ENCODE results near the gene CAV1. TPM values are rescaled to one million over a fixed set of nuclear protein-coding genes. Genes with fewer than 3 reads are reported as not detected.
A peak's percentile ranks its signal among the peaks of the same experiment; 100 is the strongest.

The CAV1 gene
- total and polyA plus RNA-seq, 7 donors, result 8.8 to 857 (median 328) TPM

GRCh38 chr7:116534790-116535189, 10.0 kb downstream of the CAV1 start:
- WGBS, 2 donors, result 93 to 95% methylated on average over 2 of the region's 2 CpGs
- H3K27ac ChIP-seq, result peak overlapping the region in 3 of 4 donors; percentile 35 to 97 (median 94)

GRCh38 chr7:116535416-116535815, 10.6 kb downstream of the CAV1 start:
- TF ChIP-seq POLR2AphosphoS5 (IDR thresholded peaks at IDR 0.05), result no peak
- TF ChIP-seq EP300 (IDR thresholded peaks at IDR 0.05), result no peak
- TF ChIP-seq CTCF (IDR thresholded peaks at IDR 0.05), result no peak
- TF ChIP-seq POLR2A (IDR thresholded peaks at IDR 0.05), result no peak
- H3K27me3 ChIP-seq, result no peaks in the 10 kb centered on the region
- H3K36me3 ChIP-seq, result peaks cover 0 to 40% (median 6%) of the 10 kb centered on the region in 4 donors
- H3K4me3 ChIP-seq, result no peak overlapping the region
- H3K4me1 ChIP-seq, result peaks cover 0 to 95% (median 72%) of the 10 kb centered on the region in 4 donors
- peak overlapping the region in 3 of 4 donors; percentile 35 to 97 (median 94) for H3K27ac ChIP-seq
- WGBS, 2 donors, result 76 to 90% methylated on average over 1 of the region's 1 CpG
- H3K9me3 ChIP-seq, result no peaks in the 10 kb centered on the region
- no peak for DNase-seq
- intact Hi-C loops (cut with DNase I), result no loop called here

More at GRCh38 chr7:116534790-116535189, 10.0 kb downstream of the CAV1 start:
- Histone ChIP-seq H3K27me3 (no peaks in the 10 kb centered on the region), H3K4me3 (no peak overlapping the region), H3K36me3 (peaks cover 0 to 42% (median 6%) of the 10 kb centered on the region in 4 donors), H3K9me3 (no peaks in the 10 kb centered on the region), H3K4me1 (peaks cover 0 to 95% (median 68%) of the 10 kb centered on the region in 4 donors)
- DNase-seq, result peak; percentile 77
- TF ChIP-seq CTCF (IDR thresholded peaks at IDR 0.05), result no peak
- no peak for TF ChIP-seq POLR2A (IDR thresholded peaks at IDR 0.05)
- no peak for TF ChIP-seq EP300 (IDR thresholded peaks at IDR 0.05)
- TF ChIP-seq POLR2AphosphoS5 (IDR thresholded peaks at IDR 0.05), result no peak
- intact Hi-C loops (cut with DNase I), result no loop called here

- Histone ChIP-seq H3K4me1 (peaks cover 0 to 95% (median 84%) of the 10 kb centered on the region in 4 donors), H3K27me3 (no peaks in the 10 kb centered on the region), H3K27ac (peak overlapping the region; percentile 21 to 97 (median 72)), H3K9me3 (no peaks in the 10 kb centered on the region), H3K4me3 (no peak overlapping the region), H3K36me3 (peaks cover 0 to 26% (median 6%) of the 10 kb centered on the region in 4 donors)
- WGBS, 2 donors, result 57 to 61% methylated on average over 2 of the region's 2 CpGs
- intact Hi-C loops (cut with DNase I), result no loop called here
- no peak for DNase-seq
- TF ChIP-seq CTCF (IDR thresholded peaks at IDR 0.05) (no peak), EP300 (IDR thresholded peaks at IDR 0.05) (peak in 1 of 4 donors; percentile 21), POLR2A (IDR thresholded peaks at IDR 0.05) (no peak), POLR2AphosphoS5 (IDR thresholded peaks at IDR 0.05) (peak in 3 of 4 donors; percentile 36 to 62 (median 56))
Measured at GRCh38 chr7:116538138-116538537, 13.3 kb downstream of the CAV1 start.

GRCh38 chr7:116539879-116540278, 15.0 kb downstream of the CAV1 start:
- Histone ChIP-seq H3K27ac (peak overlapping the region; percentile 27 to 97 (median 72)), H3K27me3 (no peaks in the 10 kb centered on the region), H3K9me3 (no peaks in the 10 kb centered on the region), H3K36me3 (peaks cover 0 to 22% (median 6%) of the 10 kb centered on the region in 4 donors), H3K4me3 (no peak overlapping the region), H3K4me1 (peaks cover 0 to 96% (median 88%) of the 10 kb centered on the region in 4 donors)
- TF ChIP-seq POLR2AphosphoS5 (IDR thresholded peaks at IDR 0.05) (no peak), POLR2A (IDR thresholded peaks at IDR 0.05) (no peak), CTCF (IDR thresholded peaks at IDR 0.05) (no peak), EP300 (IDR thresholded peaks at IDR 0.05) (no peak)
- WGBS, 2 donors, result 91% methylated on average over 3 of the region's 3 CpGs
- no peak for DNase-seq
- intact Hi-C loops (cut with DNase I), result no loop called here

GRCh38 chr7:116540743-116541142, 15.9 kb downstream of the CAV1 start:
- H3K9me3 ChIP-seq, result no peaks in the 10 kb centered on the region
- H3K4me1 ChIP-seq, result peaks cover 0 to 96% (median 87%) of the 10 kb centered on the region in 4 donors
- DNase-seq, result no peak
- no peak for TF ChIP-seq CTCF (IDR thresholded peaks at IDR 0.05)
- no peak for TF ChIP-seq POLR2A (IDR thresholded peaks at IDR 0.05)
- no peak for TF ChIP-seq POLR2AphosphoS5 (IDR thresholded peaks at IDR 0.05)
- TF ChIP-seq EP300 (IDR thresholded peaks at IDR 0.05), result no peak
- H3K36me3 ChIP-seq, result peaks cover 0 to 20% (median 6%) of the 10 kb centered on the region in 4 donors
- intact Hi-C loops (cut with DNase I), result no loop called here
- H3K27me3 ChIP-seq, result no peaks in the 10 kb centered on the region
- H3K27ac ChIP-seq, result peak overlapping the region; percentile 27 to 97 (median 61)
- H3K4me3 ChIP-seq, result no peak overlapping the region
